ENCODE results near the gene ACRBP.

The ACRBP gene

DNA sequence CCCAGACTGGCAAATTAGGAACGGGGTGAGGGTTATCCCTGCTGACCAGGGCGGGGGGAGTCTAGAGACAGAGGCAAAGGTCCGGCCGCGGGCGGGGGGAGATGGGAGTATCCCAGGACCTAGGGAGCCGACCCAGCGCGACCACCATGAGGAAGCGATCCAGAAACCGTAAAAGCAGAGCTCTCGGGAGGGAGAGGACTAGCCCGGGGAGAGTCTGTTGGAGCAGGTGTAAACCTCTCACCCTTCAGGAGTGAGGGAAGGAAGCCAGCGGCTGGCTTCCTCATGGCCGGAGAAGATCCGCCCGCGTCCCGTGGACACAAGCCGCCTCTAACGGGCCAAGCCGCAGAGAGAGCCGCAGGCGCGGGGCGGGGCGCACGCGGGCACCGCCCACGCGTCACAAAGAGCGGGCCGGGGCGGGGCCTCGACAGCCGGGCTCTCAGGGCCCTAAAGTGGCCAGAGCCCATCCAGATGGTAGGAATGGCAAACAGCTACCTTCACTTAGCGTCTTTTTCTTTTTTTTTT is at the start of gene ACRBP:
Gene ACRBP (minus strand): TSS at position 350 of the 522 bp plus-strand sequence. CDS start 66 bp downstream, at position 284.
- DNase-seq (ENCODE audit: insufficient read length, low spot score): no peak
- no peak for TF ChIP-seq POLR2A (IDR thresholded peaks at IDR 0.05; ENCODE audit: low read depth, low read length)
- no peak for FAIRE-seq

GRCh38 chr12:6695313-6696045 is 48.2 kb upstream of the ACRBP start:
- DNase-seq (ENCODE audit: insufficient read length, low spot score): no peak
- no peak for FAIRE-seq
- TF ChIP-seq POLR2A (IDR thresholded peaks at IDR 0.05; ENCODE audit: low read depth, low read length): no peak

- FAIRE-seq (no peak), DNase-seq (ENCODE audit: insufficient read length, low spot score) (no peak)
- no peak for TF ChIP-seq POLR2A (IDR thresholded peaks at IDR 0.05; ENCODE audit: low read depth, low read length)
These were observed 47.5 kb upstream of the ACRBP start for GRCh38 chr12:6694701-6695100.

GRCh38 chr12:6693832-6694355 is 46.7 kb upstream of the ACRBP start:
- FAIRE-seq: no peak

DNA sequence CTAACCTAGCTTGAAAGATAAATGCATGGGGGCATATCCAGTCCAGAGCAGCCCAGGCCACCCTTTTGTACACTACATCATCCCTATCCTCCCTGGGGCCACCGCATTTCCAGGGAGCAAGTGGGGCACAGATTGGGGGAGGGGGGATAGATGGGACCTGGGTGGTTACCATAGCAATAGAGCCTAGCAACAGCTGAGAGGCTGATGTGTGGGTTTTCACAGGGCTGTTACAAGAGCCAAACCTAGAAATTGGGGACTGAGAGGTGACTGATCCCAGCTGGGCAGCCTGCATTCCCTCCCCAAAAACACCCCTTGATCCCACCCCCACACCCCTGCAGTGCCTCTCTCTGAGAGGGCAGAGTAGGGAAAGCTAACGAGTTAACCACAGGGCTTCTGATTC is 45.7 kb upstream of the ACRBP start:
- FAIRE-seq (no peak), DNase-seq (ENCODE audit: insufficient read length, low spot score) (no peak)
- TF ChIP-seq POLR2A (IDR thresholded peaks at IDR 0.05; ENCODE audit: low read depth, low read length): no peak

More at GRCh38 chr12:6693832-6694355, 46.7 kb upstream of the ACRBP start:
- no peak for DNase-seq (ENCODE audit: insufficient read length, low spot score)
- no peak for TF ChIP-seq POLR2A (IDR thresholded peaks at IDR 0.05; ENCODE audit: low read depth, low read length)

GRCh38 chr12:6691473-6691872 is 44.2 kb upstream of the ACRBP start:
- no peak for TF ChIP-seq POLR2A (IDR thresholded peaks at IDR 0.05; ENCODE audit: low read depth, low read length)
- FAIRE-seq (no peak), DNase-seq (ENCODE audit: insufficient read length, low spot score) (no peak)

DNA sequence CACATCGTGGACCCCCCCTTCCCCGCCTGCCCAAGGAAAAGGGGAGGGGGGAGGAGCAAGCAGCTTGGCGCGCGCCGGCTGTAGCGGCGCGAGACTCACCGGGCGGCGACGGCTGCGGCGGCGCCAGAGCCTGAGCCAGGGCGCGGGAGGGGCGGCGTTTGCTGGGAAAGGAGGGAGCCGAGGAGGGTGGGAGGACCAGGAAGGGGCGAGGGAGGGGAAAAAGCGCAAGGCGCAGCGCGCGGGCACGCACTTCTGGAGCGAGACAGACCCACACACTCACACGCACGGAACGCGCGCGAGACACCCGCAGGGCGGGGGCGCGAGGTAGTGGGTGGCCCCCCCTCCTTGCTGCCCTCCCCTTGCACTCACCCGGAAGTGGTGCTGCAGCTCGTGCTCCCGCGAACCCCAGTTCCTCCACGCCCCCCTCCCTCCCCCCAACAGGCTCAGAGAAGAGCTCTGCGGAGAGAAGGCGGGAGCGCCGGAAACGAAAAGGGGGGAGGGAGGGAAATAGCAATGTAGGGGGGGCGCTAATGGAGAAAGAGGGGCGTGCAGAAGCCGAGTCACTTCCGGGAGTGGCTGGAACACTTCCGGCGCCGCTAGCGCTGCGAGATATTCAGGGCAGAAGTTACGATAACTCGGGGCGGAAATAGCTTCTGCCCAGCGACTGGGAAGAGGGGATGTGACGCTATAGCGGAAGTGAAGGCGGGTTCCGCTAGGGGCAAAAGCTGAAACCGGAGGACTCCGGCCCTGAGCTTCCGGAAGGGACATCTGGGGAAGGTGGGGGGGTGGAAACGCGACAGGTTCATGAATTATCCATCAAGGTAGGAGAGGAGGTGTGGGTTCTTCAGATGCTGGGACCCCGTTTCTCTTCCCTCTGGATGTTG is 42.0 kb upstream of the ACRBP start, which contains the start of gene ZNF384:
Gene ZNF384 (minus strand): TSS at position 377 of the 884 bp plus-strand sequence. CDS start 9,855 bp downstream, outside the sequence.
- DNase-seq (ENCODE audit: insufficient read length, low spot score): peak; percentile 93
- FAIRE-seq: peak; percentile 89
- peak; percentile 32 for TF ChIP-seq POLR2A (IDR thresholded peaks at IDR 0.05; ENCODE audit: low read depth, low read length)

- DNase-seq (ENCODE audit: insufficient read length, low spot score): no peak
- FAIRE-seq: no peak
- TF ChIP-seq POLR2A (IDR thresholded peaks at IDR 0.05; ENCODE audit: low read depth, low read length): peak; percentile 47
These were observed 41.3 kb upstream of the ACRBP start for GRCh38 chr12:6688543-6688998.

DNA sequence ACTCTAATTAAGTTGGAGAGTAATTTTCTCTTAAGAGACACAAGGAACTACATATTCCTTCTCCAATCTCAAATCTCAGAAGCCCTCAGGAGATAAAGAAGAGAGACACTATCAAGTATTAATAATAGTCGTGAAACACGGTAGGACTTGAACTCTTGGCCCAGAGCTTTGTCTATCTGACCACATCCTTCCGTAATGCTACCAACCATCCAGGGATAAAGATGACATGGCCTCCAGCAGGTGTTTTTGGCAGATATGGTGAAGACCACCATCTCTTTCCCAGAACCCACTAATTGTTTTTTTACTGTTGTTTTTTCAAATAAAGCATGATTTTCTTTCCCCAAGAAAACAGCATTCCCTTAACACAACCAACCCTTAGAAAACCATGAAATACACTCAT is 38.6 kb upstream of the ACRBP start:
- TF ChIP-seq POLR2A (IDR thresholded peaks at IDR 0.05; ENCODE audit: low read depth, low read length): no peak
- FAIRE-seq (no peak), DNase-seq (ENCODE audit: insufficient read length, low spot score) (no peak)

- TF ChIP-seq POLR2A (IDR thresholded peaks at IDR 0.05; ENCODE audit: low read depth, low read length): no peak
- DNase-seq (ENCODE audit: insufficient read length, low spot score) (no peak), FAIRE-seq (no peak)
These were observed 37.4 kb upstream of the ACRBP start for GRCh38 chr12:6684609-6685008.

DNA sequence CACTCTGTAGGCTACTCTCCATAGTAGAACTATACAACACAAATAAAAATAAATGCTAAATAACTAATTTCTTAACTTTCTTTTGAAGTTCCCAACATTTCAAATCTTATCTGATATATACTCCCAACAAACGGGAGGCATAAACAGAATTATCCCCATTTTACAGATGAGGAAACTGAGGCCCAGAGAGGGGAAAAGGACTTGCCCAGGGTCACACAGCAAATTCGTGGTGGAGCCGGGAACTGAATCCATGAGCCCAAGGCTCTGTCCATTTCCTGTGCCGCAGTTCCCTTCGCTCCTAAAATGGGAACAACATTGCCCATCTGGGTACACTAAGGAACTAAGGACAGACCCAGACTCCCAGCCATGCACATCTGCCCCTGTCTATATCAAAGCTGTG is 29.7 kb upstream of the ACRBP start:
- TF ChIP-seq POLR2A (IDR thresholded peaks at IDR 0.05; ENCODE audit: low read depth, low read length): no peak
- FAIRE-seq (no peak), DNase-seq (ENCODE audit: insufficient read length, low spot score) (no peak)

DNA sequence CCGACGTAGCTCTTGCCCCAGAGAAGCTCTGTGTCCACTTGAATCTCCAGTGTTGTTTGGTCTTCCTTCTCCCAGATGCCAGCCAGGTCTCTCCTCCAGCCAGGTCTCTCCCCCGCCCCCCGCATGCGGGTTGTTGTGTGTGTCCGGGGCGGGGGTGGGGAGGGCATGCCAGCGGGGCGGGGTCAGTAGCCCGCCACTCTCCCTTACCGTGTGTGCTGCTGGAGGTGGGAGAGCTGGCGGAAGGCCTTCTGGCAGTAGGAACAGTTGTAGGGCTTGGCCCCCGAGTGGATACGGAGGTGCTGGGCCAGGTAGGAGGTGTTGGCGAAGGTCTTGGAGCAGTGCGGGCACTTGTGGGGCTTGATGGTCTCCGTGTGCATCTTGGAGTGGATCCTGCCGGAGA is 24.9 kb upstream of the ACRBP start:
- no peak for TF ChIP-seq POLR2A (IDR thresholded peaks at IDR 0.05; ENCODE audit: low read depth, low read length)
- DNase-seq (ENCODE audit: insufficient read length, low spot score) (no peak), FAIRE-seq (no peak)

GRCh38 chr12:6667559-6668210 is 20.5 kb upstream of the ACRBP start:
- TF ChIP-seq POLR2A (IDR thresholded peaks at IDR 0.05; ENCODE audit: low read depth, low read length): no peak
- FAIRE-seq (no peak), DNase-seq (ENCODE audit: insufficient read length, low spot score) (no peak)
